ENCODE results near the gene MRPL17. TPM values are rescaled to one million over a fixed set of nuclear protein-coding genes. Genes with fewer than 3 reads are reported as not detected.

The MRPL17 gene
- total and polyA plus RNA-seq, 10 of the 15 experiments (the other 5 are each of a cell fraction or from before 2014, with no cell fraction given), result 60.3 to 171 (median 94.8) TPM

DNA sequence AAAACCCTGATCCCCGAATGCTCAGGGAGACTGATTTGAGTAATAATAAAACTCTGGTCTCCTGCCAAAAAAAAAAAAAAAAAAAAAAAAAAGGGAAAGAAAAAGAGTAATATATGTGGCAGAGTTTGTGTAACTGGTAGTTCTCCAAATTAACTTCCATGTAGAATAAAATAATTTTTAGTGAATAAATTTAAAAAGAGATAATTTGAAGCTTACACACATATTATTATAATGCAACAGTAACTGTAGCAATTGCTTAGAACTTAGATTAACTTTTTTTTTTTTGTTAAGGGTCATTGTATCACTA is 11.0 kb upstream of the MRPL17 start (continued):
- TF ChIP-seq, protein P1, sequence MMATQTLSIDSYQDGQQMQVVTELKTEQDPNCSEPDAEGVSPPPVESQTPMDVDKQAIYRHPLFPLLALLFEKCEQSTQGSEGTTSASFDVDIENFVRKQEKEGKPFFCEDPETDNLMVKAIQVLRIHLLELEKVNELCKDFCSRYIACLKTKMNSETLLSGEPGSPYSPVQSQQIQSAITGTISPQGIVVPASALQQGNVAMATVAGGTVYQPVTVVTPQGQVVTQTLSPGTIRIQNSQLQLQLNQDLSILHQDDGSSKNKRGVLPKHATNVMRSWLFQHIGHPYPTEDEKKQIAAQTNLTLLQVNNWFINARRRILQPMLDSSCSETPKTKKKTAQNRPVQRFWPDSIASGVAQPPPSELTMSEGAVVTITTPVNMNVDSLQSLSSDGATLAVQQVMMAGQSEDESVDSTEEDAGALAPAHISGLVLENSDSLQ (IDR thresholded peaks at IDR 0.05), result no peak
- TF ChIP-seq ZNF24 (IDR thresholded peaks at IDR 0.05) (no peak), ZNF207 (IDR thresholded peaks at IDR 0.05; ENCODE audit: borderline replicate concordance) (no peak), MXI1 (IDR thresholded peaks at IDR 0.05; ENCODE audit: low read depth, low read length) (no peak), PAX5 (IDR thresholded peaks at IDR 0.05; ENCODE audit: borderline replicate concordance, low read depth, low read length) (no peak), IKZF1 (conservative IDR thresholded peaks at IDR 0.05) (no peak), HDAC2 (IDR thresholded peaks at IDR 0.05) (no peak), TCF3 (IDR thresholded peaks at IDR 0.05; ENCODE audit: borderline replicate concordance, insufficient read depth, low read depth, low read length) (no peak)
- TF ChIP-seq, protein P2, sequence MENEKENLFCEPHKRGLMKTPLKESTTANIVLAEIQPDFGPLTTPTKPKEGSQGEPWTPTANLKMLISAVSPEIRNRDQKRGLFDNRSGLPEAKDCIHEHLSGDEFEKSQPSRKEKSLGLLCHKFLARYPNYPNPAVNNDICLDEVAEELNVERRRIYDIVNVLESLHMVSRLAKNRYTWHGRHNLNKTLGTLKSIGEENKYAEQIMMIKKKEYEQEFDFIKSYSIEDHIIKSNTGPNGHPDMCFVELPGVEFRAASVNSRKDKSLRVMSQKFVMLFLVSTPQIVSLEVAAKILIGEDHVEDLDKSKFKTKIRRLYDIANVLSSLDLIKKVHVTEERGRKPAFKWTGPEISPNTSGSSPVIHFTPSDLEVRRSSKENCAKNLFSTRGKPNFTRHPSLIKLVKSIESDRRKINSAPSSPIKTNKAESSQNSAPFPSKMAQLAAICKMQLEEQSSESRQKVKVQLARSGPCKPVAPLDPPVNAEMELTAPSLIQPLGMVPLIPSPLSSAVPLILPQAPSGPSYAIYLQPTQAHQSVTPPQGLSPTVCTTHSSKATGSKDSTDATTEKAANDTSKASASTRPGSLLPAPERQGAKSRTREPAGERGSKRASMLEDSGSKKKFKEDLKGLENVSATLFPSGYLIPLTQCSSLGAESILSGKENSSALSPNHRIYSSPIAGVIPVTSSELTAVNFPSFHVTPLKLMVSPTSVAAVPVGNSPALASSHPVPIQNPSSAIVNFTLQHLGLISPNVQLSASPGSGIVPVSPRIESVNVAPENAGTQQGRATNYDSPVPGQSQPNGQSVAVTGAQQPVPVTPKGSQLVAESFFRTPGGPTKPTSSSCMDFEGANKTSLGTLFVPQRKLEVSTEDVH (IDR thresholded peaks at IDR 0.05; ENCODE audit: low read depth, partially characterized antibody), result no peak
- TF ChIP-seq, protein P3, sequence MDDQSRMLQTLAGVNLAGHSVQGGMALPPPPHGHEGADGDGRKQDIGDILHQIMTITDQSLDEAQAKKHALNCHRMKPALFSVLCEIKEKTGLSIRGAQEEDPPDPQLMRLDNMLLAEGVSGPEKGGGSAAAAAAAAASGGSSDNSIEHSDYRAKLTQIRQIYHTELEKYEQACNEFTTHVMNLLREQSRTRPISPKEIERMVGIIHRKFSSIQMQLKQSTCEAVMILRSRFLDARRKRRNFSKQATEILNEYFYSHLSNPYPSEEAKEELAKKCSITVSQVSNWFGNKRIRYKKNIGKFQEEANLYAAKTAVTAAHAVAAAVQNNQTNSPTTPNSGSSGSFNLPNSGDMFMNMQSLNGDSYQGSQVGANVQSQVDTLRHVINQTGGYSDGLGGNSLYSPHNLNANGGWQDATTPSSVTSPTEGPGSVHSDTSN (IDR thresholded peaks at IDR 0.05; ENCODE audit: insufficient replicate concordance, low read depth, low read length), result no peak
- TF ChIP-seq, protein P4, sequence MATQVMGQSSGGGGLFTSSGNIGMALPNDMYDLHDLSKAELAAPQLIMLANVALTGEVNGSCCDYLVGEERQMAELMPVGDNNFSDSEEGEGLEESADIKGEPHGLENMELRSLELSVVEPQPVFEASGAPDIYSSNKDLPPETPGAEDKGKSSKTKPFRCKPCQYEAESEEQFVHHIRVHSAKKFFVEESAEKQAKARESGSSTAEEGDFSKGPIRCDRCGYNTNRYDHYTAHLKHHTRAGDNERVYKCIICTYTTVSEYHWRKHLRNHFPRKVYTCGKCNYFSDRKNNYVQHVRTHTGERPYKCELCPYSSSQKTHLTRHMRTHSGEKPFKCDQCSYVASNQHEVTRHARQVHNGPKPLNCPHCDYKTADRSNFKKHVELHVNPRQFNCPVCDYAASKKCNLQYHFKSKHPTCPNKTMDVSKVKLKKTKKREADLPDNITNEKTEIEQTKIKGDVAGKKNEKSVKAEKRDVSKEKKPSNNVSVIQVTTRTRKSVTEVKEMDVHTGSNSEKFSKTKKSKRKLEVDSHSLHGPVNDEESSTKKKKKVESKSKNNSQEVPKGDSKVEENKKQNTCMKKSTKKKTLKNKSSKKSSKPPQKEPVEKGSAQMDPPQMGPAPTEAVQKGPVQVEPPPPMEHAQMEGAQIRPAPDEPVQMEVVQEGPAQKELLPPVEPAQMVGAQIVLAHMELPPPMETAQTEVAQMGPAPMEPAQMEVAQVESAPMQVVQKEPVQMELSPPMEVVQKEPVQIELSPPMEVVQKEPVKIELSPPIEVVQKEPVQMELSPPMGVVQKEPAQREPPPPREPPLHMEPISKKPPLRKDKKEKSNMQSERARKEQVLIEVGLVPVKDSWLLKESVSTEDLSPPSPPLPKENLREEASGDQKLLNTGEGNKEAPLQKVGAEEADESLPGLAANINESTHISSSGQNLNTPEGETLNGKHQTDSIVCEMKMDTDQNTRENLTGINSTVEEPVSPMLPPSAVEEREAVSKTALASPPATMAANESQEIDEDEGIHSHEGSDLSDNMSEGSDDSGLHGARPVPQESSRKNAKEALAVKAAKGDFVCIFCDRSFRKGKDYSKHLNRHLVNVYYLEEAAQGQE (IDR thresholded peaks at IDR 0.05; ENCODE audit: low read depth, low read length), result no peak

Measured in GM12878 (cell line).